Thyroid gland (tissue), 4 donors: ENCODE results near the gene MAMSTR. TPM values are rescaled to one million over a fixed set of nuclear protein-coding genes. Genes with fewer than 3 reads are reported as not detected.
A peak's percentile ranks its signal among the peaks of the same experiment; 100 is the strongest.
"Not testable (repeated sequence)": the region's sequence is repeated elsewhere in the genome, so short reads cannot be mapped to it uniquely, and the experiment has no call there.

Experiments used
- DNase-seq, 2 donors: peaks; one replicate each; pipeline ENCODE4 v3.0.0-alpha.2; 2019
- H3K27ac ChIP-seq, 3 donors: fragments of 200-600 bp; sonication (generic); 1 replicate in 2 of 3; 2 replicates in 1 of 3; pipeline ENCODE4 v1.5.1; 2016 to 2019; ENCODE audit warnings: mild to moderate bottlenecking in 1 of 3, moderate library complexity in 1 of 3
- H3K27me3 ChIP-seq: fragments of 200-600 bp; sonication (generic); one replicate; pipeline ENCODE4 v1.5.1; 2019
- H3K36me3 ChIP-seq, 2 donors: fragments of 200-600 bp; sonication (generic); one replicate each; pipeline ENCODE4 v1.5.1; 2016 to 2019
- H3K4me1 ChIP-seq, 2 donors: fragments of 200-600 bp; sonication (generic); one replicate each; pipeline ENCODE4 v1.5.1; 2017 to 2019
- H3K4me3 ChIP-seq, 3 donors: fragments of 200-600 bp; sonication (generic); replicated peaks in 1 of 3; 1 replicate in 2 of 3; 2 replicates in 1 of 3; pipeline ENCODE4 v1.5.1; 2016; ENCODE audit warnings: mild to moderate bottlenecking in 1 of 3
- H3K9me3 ChIP-seq: fragments of 200-600 bp; sonication (generic); one replicate; pipeline ENCODE4 v1.5.1; 2017
- POLR2A ChIP-seq, 2 donors: fragments of 450-650 bp; IDR thresholded peaks; one replicate each; pipeline ENCODE4 v1.6.1; 2017; ENCODE audit warnings: antibody characterized with exemption in 2 of 2, mild to moderate bottlenecking in 2 of 2, moderate library complexity in 1 of 2
- WGBS, 2 donors: methylation state at CpG; one replicate each; pipeline ENCODE4 v1.1.5; 2017; 5-methylcytosine and 5-hydroxymethylcytosine counted together
- intact Hi-C: fragments of 100-400 bp; cut with DNase I; formaldehyde crosslinking; loops from one replicate; pipeline ENCODE4 v1.15.1; 2023
- total RNA-seq, 4 donors: library from RNA; depleted of rRNA; stranded (reverse); fragments of >200 nt; gene quantifications; one replicate each; pipeline ENCODE4 v1.2.3, GENCODE V29; 2016
- TF ChIP-seq, protein P1 (sequence below), 6 experiments: fragments of 200-600 bp in 3 of 6; fragments of 450-650 bp in 3 of 6; sonication (generic) in 3 of 6; IDR thresholded peaks; one replicate each; pipeline ENCODE4 v1.5.1; 2016 to 2019; ENCODE audit warnings: antibody characterized with exemption in 6 of 6, mild to moderate bottlenecking in 2 of 6, inconsistent platforms in 1 of 6, moderate library complexity in 1 of 6

MAMSTR gene
- total RNA-seq, 4 donors from 2014 or later, result 0.29 to 0.67 (median 0.54) TPM; not detected in 1

DNA sequence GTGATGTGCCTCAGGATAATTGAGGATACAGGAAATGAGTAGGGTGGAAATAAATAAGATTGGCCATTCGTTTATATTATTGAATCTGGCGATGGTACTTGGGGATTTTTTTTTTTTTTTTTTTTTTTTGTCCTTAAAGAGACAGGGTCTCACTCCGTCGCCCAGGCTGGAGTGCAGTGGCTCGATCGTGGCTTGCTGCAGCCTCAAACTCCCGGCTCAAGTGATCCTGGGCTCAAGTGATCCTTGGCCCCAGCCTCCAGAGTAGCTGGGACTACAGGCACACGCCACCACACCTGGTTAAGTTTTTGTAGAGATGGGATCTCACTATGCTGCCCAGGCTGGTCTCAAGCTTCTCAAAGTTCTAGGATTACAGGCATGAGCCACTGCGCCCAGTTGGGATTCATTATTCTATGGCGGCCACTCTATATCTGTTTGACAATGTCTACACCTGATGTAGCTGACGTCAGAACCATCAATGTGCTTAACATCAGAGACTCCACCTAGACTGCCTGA is 2.7 kb upstream of the MAMSTR start:
- WGBS, 2 donors, result 81 to 87% methylated on average over 11 of the region's 11 CpGs
- no peak overlapping the region for H3K27ac ChIP-seq
- DNase-seq, result no peak
- H3K4me3 ChIP-seq, result no peak overlapping the region
- H3K4me1 ChIP-seq, result peaks cover 13 to 25% of the 10 kb centered on the region in 2 donors
- no peaks in the 10 kb centered on the region for H3K36me3 ChIP-seq
- no peaks in the 10 kb centered on the region for H3K27me3 ChIP-seq
- intact Hi-C loops, result no loop called here
- H3K9me3 ChIP-seq, result no peaks in the 10 kb centered on the region
- TF ChIP-seq, protein P1, sequence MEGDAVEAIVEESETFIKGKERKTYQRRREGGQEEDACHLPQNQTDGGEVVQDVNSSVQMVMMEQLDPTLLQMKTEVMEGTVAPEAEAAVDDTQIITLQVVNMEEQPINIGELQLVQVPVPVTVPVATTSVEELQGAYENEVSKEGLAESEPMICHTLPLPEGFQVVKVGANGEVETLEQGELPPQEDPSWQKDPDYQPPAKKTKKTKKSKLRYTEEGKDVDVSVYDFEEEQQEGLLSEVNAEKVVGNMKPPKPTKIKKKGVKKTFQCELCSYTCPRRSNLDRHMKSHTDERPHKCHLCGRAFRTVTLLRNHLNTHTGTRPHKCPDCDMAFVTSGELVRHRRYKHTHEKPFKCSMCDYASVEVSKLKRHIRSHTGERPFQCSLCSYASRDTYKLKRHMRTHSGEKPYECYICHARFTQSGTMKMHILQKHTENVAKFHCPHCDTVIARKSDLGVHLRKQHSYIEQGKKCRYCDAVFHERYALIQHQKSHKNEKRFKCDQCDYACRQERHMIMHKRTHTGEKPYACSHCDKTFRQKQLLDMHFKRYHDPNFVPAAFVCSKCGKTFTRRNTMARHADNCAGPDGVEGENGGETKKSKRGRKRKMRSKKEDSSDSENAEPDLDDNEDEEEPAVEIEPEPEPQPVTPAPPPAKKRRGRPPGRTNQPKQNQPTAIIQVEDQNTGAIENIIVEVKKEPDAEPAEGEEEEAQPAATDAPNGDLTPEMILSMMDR (IDR thresholded peaks at IDR 0.05), result no peak
- TF ChIP-seq POLR2A (IDR thresholded peaks at IDR 0.05), result no peak

DNA sequence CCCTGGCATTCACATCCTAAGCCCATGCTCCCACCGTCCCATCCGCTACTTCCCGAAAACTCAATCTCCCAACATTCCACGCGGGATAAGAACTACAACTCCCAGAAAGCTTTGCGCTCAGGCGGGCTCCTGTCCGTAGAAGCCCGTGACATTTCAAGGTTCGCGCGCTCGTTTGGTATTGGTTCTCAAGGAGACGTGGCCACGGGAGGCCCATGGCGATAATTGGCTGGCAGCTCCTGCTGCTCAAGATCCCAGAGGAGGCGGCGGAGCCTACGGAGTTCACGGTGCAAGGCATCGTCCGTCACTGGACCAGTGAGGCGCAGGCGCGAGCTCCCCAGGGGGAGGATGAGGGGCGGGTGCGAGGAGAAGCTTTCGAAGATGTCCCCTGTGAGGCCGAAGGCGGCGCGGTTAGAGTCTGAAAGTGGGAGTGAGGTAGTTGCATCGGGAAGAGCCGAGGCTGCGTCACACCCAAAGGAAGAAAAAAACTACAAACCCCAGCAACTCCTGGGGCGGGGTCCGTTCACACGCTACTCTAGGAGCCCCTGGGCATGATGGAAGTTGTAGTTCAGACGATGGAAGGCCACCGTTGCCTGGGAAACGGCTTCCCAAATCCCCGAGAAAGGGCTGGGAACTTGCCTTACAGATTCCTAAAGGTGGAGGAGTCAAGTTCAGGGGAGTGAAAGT is 1.2 kb upstream of the MAMSTR start:
- TF ChIP-seq, protein P1 (IDR thresholded peaks at IDR 0.05), result no peak
- peak in 1 of 2 donors; percentile 11 for TF ChIP-seq POLR2A (IDR thresholded peaks at IDR 0.05)
- intact Hi-C loops, result no loop called here
- DNase-seq, result peak; percentile 100
- H3K36me3 ChIP-seq, result no peaks in the 10 kb centered on the region
- peaks cover 23 to 37% of the 10 kb centered on the region in 2 donors for H3K4me1 ChIP-seq
- H3K27ac ChIP-seq, result peak overlapping the region; percentile 64 to 80 (median 70)
- no peaks in the 10 kb centered on the region for H3K9me3 ChIP-seq
- H3K4me3 ChIP-seq, result peak overlapping the region; percentile 39 to 52 (median 43)
- 15 to 30% methylated on average over 34 to 42 of the region's 42 CpGs for WGBS, 2 donors
- no peaks in the 10 kb centered on the region for H3K27me3 ChIP-seq

DNA sequence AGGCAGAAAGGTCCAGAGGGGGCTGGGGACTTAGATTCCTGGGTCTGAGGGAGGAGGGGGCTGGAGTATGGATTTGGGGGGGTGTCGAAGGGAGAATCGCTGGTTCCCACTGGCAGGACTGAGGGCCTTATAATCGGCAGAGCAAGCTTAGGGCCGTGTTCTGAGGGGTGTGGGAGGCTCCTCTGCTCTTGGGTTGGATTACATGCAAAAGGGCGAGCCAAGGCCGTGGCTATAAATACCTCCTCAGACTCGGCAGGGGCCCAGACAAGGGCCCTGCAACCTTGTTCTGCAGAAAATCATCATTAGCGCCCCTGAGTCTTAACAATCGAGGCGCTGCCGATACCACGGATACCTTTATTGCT is 707 bp upstream of the MAMSTR start:
- H3K27ac ChIP-seq, result peak overlapping the region in 1 of 3 donors; percentile 80
- peaks cover 23 to 42% of the 10 kb centered on the region in 2 donors for H3K4me1 ChIP-seq
- H3K4me3 ChIP-seq, result no peak overlapping the region
- intact Hi-C loops, result no loop called here
- no peaks in the 10 kb centered on the region for H3K9me3 ChIP-seq
- H3K36me3 ChIP-seq, result no peaks in the 10 kb centered on the region
- H3K27me3 ChIP-seq, result no peaks in the 10 kb centered on the region
- TF ChIP-seq POLR2A (IDR thresholded peaks at IDR 0.05), result no peak
- TF ChIP-seq, protein P1 (IDR thresholded peaks at IDR 0.05), result no peak
- no peak for DNase-seq
- 36 to 42% methylated on average over 11 to 12 of the region's 12 CpGs for WGBS, 2 donors

DNA sequence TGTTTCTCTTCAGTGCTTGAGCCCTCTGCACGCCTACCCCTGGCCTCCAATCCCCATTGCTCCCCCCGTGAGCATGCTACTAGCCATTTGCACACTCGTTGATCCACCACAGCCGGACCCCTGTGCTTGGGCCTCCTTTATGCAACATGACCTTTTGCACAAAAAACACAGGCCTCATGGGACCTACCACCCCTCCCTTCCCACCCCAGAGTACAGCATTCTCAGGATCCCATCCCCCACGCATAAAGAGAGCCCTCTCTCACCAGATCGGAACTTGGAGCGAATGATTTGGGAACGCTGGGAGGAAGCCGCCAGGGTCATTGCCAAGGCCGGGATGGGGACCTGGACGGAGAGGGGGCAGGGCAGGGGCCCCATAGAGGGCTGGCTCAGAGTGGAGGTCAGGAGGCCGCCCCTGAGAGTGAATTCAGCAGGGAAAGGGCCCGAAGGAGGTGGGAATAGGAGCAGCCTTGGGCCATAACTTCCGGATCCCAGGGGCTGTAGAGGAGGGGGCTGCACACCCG is 754 bp downstream of the MAMSTR start:
- Histone ChIP-seq H3K9me3 (no peaks in the 10 kb centered on the region), H3K36me3 (no peaks in the 10 kb centered on the region), H3K27ac (peak overlapping the region in 1 of 3 donors; percentile 24), H3K4me3 (no peak overlapping the region), H3K27me3 (no peaks in the 10 kb centered on the region), H3K4me1 (peaks cover 25 to 43% of the 10 kb centered on the region in 2 donors)
- DNase-seq, result no peak
- intact Hi-C loops, result no loop called here
- no peak for TF ChIP-seq POLR2A (IDR thresholded peaks at IDR 0.05)
- TF ChIP-seq, protein P1 (IDR thresholded peaks at IDR 0.05), result no peak
- 46 to 63% methylated on average over 11 to 15 of the region's 15 CpGs for WGBS, 2 donors

DNA sequence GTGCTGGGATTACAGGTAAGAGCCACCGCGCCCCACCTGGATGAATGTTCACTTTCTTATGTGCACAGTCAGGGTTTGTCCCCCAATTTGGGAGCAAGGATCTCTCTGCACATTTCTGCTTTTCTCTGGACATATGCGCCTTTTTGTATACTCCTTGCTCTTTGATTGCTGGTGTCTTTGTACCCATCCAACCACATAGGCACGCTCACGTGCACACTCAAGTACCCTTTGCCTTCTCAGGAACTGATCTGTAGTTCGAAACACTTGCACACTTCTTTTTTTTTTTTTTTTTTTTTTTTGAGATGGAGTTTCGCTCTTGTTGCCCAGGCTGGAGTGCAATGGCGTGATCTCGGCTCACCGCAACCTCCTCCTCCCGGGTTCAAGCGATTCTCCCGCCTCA is 1.4 kb downstream of the MAMSTR start:
- H3K9me3 ChIP-seq, H3K27ac ChIP-seq, intact Hi-C loops, H3K27me3 ChIP-seq, H3K4me3 ChIP-seq, H3K36me3 ChIP-seq: not testable (repeated sequence)
- peak; percentile 66 to 70 for DNase-seq
- 51 to 58% methylated on average over 13 of the region's 13 CpGs for WGBS, 2 donors
- H3K4me1 ChIP-seq, result peaks cover 25 to 47% of the 10 kb centered on the region in 2 donors
